ENCODE measurements around the gene HPSE2.
A peak's percentile ranks its signal among the peaks of the same experiment; 100 is the strongest.
"Not testable (repeated sequence)": the region's sequence is repeated elsewhere in the genome, so short reads cannot be mapped to it uniquely, and the experiment has no call there.

Gene HPSE2

DNA sequence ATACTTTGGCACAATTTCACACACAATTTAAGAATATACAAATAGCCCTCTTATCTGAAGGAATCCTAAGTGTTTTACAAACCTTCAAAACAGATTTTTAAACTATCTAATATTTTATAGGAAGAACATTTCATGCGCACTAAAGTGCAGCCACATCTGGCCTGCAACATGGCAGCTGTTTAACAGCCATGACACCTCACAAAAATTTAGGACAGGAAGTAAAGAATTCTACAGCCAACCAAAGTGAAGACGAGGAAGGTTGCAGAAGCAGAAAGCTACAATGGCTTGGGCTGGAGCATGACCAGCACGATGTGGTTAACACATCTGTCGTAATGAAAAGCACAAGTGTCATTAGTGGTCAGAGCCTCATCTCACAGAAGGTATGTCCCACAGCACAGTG lies 238.1 kb downstream of the HPSE2 start:
- no peak overlapping the region for H3K4me3 ChIP-seq (ENCODE audit: low read depth, low read length)
- TF ChIP-seq, protein P1, sequence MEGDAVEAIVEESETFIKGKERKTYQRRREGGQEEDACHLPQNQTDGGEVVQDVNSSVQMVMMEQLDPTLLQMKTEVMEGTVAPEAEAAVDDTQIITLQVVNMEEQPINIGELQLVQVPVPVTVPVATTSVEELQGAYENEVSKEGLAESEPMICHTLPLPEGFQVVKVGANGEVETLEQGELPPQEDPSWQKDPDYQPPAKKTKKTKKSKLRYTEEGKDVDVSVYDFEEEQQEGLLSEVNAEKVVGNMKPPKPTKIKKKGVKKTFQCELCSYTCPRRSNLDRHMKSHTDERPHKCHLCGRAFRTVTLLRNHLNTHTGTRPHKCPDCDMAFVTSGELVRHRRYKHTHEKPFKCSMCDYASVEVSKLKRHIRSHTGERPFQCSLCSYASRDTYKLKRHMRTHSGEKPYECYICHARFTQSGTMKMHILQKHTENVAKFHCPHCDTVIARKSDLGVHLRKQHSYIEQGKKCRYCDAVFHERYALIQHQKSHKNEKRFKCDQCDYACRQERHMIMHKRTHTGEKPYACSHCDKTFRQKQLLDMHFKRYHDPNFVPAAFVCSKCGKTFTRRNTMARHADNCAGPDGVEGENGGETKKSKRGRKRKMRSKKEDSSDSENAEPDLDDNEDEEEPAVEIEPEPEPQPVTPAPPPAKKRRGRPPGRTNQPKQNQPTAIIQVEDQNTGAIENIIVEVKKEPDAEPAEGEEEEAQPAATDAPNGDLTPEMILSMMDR (IDR thresholded peaks at IDR 0.05; ENCODE audit: low read depth, low read length): no peak
- TF ChIP-seq MYC (IDR thresholded peaks at IDR 0.05; ENCODE audit: low read depth, low read length) (no peak), POLR2A (IDR thresholded peaks at IDR 0.05; ENCODE audit: extremely low read depth, insufficient read length) (no peak)
- TF ChIP-seq, protein P2, sequence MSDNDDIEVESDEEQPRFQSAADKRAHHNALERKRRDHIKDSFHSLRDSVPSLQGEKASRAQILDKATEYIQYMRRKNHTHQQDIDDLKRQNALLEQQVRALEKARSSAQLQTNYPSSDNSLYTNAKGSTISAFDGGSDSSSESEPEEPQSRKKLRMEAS (IDR thresholded peaks at IDR 0.05; ENCODE audit: low read depth, low read length): no peak
- no peak for DNase-seq (ENCODE audit: low read depth)

DNA sequence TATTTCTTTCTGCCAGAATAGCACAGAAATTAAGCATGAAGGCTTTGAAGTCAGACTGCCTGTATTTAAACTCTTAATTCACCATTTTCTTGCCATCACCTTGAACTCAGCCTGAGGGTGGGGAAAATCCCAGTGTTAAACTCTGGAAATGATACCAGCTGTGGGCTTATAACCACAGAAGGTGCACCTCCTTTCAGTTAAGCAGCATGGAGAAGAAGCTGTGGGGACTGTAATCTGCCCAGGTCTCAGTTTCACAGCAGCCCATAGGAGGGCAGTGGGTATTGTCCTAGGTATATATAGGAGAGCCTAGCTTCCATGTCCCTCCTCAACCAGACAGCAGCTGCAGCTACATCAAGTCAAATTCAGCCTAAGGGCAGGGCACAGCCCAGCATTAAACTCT lies 241.6 kb downstream of the HPSE2 start:
- no peak overlapping the region for H3K4me3 ChIP-seq (ENCODE audit: low read depth, low read length)
- TF ChIP-seq POLR2A (IDR thresholded peaks at IDR 0.05; ENCODE audit: extremely low read depth, insufficient read length): no peak
- TF ChIP-seq, protein P2 (IDR thresholded peaks at IDR 0.05; ENCODE audit: low read depth, low read length): no peak
- TF ChIP-seq, protein P1 (IDR thresholded peaks at IDR 0.05; ENCODE audit: low read depth, low read length): no peak
- TF ChIP-seq MYC (IDR thresholded peaks at IDR 0.05; ENCODE audit: low read depth, low read length): no peak
- no peak for DNase-seq (ENCODE audit: low read depth)

DNA sequence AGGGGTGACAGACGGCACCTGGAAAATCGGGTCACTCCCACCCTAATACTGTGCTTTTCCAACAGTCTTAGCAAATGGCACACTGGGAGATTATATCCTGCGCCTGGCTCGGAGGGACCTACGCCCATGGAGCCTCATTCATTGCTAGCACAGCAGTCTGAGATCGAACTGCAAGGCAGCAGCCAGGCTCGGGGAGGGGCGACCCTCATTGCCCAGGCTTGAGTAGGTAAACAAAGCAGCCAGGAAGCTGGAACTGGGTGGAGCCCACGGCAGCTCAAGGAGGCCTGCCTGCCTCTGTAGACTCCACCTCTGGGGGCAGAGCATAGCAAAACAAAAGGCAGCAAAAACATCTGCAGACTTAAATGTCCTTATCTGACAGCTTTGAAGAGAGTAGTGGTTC lies 251.9 kb downstream of the HPSE2 start:
- not testable (repeated sequence) for DNase-seq (ENCODE audit: low read depth)

DNA sequence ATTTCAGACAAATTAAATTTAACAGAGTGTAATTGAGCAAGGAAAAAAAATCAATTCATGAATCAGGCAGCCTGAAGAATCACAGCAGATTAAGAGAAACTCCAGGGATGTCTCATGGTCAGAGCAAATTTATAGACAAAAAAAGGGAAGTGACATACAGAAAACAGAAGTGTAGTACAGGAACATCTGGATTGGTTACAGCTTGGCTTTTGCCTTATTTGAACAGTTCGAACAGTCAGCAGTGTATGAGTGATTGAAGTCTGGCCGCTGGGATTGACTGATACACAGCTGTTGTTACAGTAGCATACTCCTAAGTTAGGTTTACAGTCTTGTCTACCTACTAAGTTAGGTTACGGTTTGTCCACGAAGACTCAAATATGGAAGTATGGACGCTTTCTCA lies 255.3 kb downstream of the HPSE2 start:
- DNase-seq (ENCODE audit: low read depth): peak; percentile 47
- TF ChIP-seq, protein P1 (IDR thresholded peaks at IDR 0.05; ENCODE audit: low read depth, low read length): no peak
- TF ChIP-seq MYC (IDR thresholded peaks at IDR 0.05; ENCODE audit: low read depth, low read length) (no peak), POLR2A (IDR thresholded peaks at IDR 0.05; ENCODE audit: extremely low read depth, insufficient read length) (no peak)
- TF ChIP-seq, protein P2 (IDR thresholded peaks at IDR 0.05; ENCODE audit: low read depth, low read length): no peak
- H3K4me3 ChIP-seq (ENCODE audit: low read depth, low read length): no peak overlapping the region

More for the DNA sequence above, 251.9 kb downstream of the HPSE2 start:
- H3K4me3 ChIP-seq (ENCODE audit: low read depth, low read length): not testable (repeated sequence)

DNA sequence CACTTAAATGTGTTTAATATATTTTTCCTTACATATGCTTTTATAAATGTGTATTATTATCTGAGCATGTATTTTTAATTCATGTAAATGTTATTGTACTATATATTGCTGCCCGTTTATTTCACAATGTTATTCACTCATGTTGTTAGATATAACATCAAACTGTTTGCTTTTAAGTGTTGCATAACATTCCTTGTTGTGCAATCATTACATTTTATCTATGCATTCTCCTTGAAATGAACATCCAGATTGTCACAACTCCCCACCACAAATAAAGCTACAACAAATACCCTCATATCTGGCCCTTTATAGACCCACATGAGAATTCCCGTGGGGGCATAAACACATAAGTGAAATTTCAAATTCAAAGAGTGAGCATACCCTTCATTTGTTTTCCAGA lies 264.2 kb downstream of the HPSE2 start:
- peak; percentile 61 for DNase-seq (ENCODE audit: low read depth)
- no peak overlapping the region for H3K4me3 ChIP-seq (ENCODE audit: low read depth, low read length)
- TF ChIP-seq POLR2A (IDR thresholded peaks at IDR 0.05; ENCODE audit: extremely low read depth, insufficient read length): no peak
- TF ChIP-seq, protein P2 (IDR thresholded peaks at IDR 0.05; ENCODE audit: low read depth, low read length): 0 out of 2 replicates have a peak, but pooled peaks have one; percentile 4
- TF ChIP-seq, protein P1 (IDR thresholded peaks at IDR 0.05; ENCODE audit: low read depth, low read length): no peak

DNA sequence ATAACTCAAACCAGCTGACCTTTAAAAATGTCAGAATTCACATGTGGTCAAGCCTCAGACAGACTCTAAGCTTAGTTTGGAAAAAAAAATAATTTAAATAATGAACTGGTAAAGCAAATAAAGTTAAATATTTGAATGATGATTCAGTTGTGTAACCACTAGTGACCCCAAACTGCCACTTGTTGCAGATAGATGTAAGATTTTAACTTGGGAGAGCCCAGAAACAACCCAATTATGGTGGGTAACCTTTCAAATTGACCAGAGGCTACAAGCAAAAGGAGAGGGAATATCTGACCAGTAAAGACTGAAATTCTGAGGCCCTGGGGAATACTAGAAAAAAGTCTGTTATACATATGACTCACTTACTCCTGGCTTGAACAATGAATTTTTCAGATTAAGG lies 268.1 kb downstream of the HPSE2 start:
- TF ChIP-seq, protein P2 (IDR thresholded peaks at IDR 0.05; ENCODE audit: low read depth, low read length): no peak
- TF ChIP-seq POLR2A (IDR thresholded peaks at IDR 0.05; ENCODE audit: extremely low read depth, insufficient read length) (no peak), MYC (IDR thresholded peaks at IDR 0.05; ENCODE audit: low read depth, low read length) (no peak)
- TF ChIP-seq, protein P1 (IDR thresholded peaks at IDR 0.05; ENCODE audit: low read depth, low read length): no peak
- no peak overlapping the region for H3K4me3 ChIP-seq (ENCODE audit: low read depth, low read length)
- peak; percentile 9 for DNase-seq (ENCODE audit: low read depth)
